ENCODE measurements around the gene FHDC1.

Gene FHDC1

GRCh38 chr4:152961014-152961772 lies 25.1 kb downstream of the FHDC1 start:
- Histone ChIP-seq H3K9me3 (ENCODE audit: low read length) (no peaks in the 10 kb centered on the region), H3K27me3 (ENCODE audit: insufficient read depth, low read length) (no peaks in the 10 kb centered on the region; the same call in 1 of the 2 replicates), H3K9me2 (ENCODE audit: low read depth, low read length) (no peaks in the 10 kb centered on the region), H3K27ac (ENCODE audit: low read depth, low read length, poor library complexity, severe bottlenecking) (no peak overlapping the region), H3K79me2 (ENCODE audit: insufficient read depth, low read length) (no peaks in the 10 kb centered on the region), H3K4me2 (ENCODE audit: low read length) (no peak overlapping the region), H3K36me3 (ENCODE audit: insufficient read depth, low read length) (no peaks in the 10 kb centered on the region), H3K4me3 (ENCODE audit: low read depth, low read length, poor library complexity, severe bottlenecking) (no peak overlapping the region), H2AFZ (ENCODE audit: low read length) (no peak overlapping the region), H3F3A (ENCODE audit: insufficient read depth, low read length) (no peaks in the 10 kb centered on the region), H4K20me1 (ENCODE audit: insufficient read depth, low read length) (no peaks in the 10 kb centered on the region), H3K9ac (ENCODE audit: low read length) (no peak overlapping the region), H3K4me1 (ENCODE audit: insufficient read depth, low read length, severe bottlenecking) (no peaks in the 10 kb centered on the region)
- TF ChIP-seq EZH2 (IDR thresholded peaks at IDR 0.05; ENCODE audit: borderline replicate concordance, low read length): no peak

GRCh38 chr4:152961773-152962115 lies 25.6 kb downstream of the FHDC1 start:
- Histone ChIP-seq H4K20me1 (ENCODE audit: insufficient read depth, low read length) (no peaks in the 10 kb centered on the region), H3F3A (ENCODE audit: insufficient read depth, low read length) (no peaks in the 10 kb centered on the region), H3K79me2 (ENCODE audit: insufficient read depth, low read length) (no peaks in the 10 kb centered on the region), H3K4me2 (ENCODE audit: low read length) (no peak overlapping the region), H3K9me3 (ENCODE audit: low read length) (no peaks in the 10 kb centered on the region), H2AFZ (ENCODE audit: low read length) (no peak overlapping the region), H3K27me3 (ENCODE audit: insufficient read depth, low read length) (no peaks in the 10 kb centered on the region; the same call in 1 of the 2 replicates), H3K36me3 (ENCODE audit: insufficient read depth, low read length) (no peaks in the 10 kb centered on the region), H3K9ac (ENCODE audit: low read length) (no peak overlapping the region), H3K4me1 (ENCODE audit: insufficient read depth, low read length, severe bottlenecking) (no peaks in the 10 kb centered on the region), H3K27ac (ENCODE audit: low read depth, low read length, poor library complexity, severe bottlenecking) (no peak overlapping the region), H3K4me3 (ENCODE audit: low read depth, low read length, poor library complexity, severe bottlenecking) (no peak overlapping the region), H3K9me2 (ENCODE audit: low read depth, low read length) (no peaks in the 10 kb centered on the region)
- no peak for TF ChIP-seq EZH2 (IDR thresholded peaks at IDR 0.05; ENCODE audit: borderline replicate concordance, low read length)
- TF ChIP-seq, protein P1, sequence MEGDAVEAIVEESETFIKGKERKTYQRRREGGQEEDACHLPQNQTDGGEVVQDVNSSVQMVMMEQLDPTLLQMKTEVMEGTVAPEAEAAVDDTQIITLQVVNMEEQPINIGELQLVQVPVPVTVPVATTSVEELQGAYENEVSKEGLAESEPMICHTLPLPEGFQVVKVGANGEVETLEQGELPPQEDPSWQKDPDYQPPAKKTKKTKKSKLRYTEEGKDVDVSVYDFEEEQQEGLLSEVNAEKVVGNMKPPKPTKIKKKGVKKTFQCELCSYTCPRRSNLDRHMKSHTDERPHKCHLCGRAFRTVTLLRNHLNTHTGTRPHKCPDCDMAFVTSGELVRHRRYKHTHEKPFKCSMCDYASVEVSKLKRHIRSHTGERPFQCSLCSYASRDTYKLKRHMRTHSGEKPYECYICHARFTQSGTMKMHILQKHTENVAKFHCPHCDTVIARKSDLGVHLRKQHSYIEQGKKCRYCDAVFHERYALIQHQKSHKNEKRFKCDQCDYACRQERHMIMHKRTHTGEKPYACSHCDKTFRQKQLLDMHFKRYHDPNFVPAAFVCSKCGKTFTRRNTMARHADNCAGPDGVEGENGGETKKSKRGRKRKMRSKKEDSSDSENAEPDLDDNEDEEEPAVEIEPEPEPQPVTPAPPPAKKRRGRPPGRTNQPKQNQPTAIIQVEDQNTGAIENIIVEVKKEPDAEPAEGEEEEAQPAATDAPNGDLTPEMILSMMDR (IDR thresholded peaks at IDR 0.05; ENCODE audit: low read length): no peak

DNA sequence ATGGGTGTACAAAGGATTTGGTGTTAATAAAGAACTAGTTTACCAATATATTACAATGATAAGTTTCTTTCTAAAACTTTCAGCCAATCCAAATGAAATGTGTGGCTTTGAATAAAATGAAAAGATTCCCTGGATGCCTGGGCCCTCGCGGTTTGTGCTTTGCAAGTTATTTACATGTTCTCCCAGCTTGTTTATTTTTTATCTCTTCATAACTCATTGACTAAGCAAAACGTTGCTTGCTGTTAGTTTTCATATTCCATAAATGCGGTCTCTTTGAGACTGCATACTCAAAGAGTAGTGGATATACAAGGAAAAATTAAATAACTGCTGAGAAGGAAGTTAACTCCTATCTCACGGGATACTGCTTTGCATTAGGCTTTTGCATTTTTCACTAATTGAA lies 26.0 kb downstream of the FHDC1 start:
- no peaks in the 10 kb centered on the region for H3K9me2 ChIP-seq (ENCODE audit: low read depth, low read length)
- H2AFZ ChIP-seq (ENCODE audit: low read length): no peak overlapping the region
- H3F3A ChIP-seq (ENCODE audit: insufficient read depth, low read length): no peaks in the 10 kb centered on the region
- H3K4me1 ChIP-seq (ENCODE audit: insufficient read depth, low read length, severe bottlenecking): no peaks in the 10 kb centered on the region
- no peaks in the 10 kb centered on the region for H3K79me2 ChIP-seq (ENCODE audit: insufficient read depth, low read length)
- no peak overlapping the region for H3K27ac ChIP-seq (ENCODE audit: low read depth, low read length, poor library complexity, severe bottlenecking)
- H3K9me3 ChIP-seq (ENCODE audit: low read length): no peaks in the 10 kb centered on the region
- H3K27me3 ChIP-seq (ENCODE audit: insufficient read depth, low read length): no peaks in the 10 kb centered on the region; the same call in 1 of the 2 replicates
- H3K36me3 ChIP-seq (ENCODE audit: insufficient read depth, low read length): no peaks in the 10 kb centered on the region
- no peak overlapping the region for H3K4me2 ChIP-seq (ENCODE audit: low read length)
- H3K4me3 ChIP-seq (ENCODE audit: low read depth, low read length, poor library complexity, severe bottlenecking): no peak overlapping the region
- H3K9ac ChIP-seq (ENCODE audit: low read length): no peak overlapping the region
- TF ChIP-seq EZH2 (IDR thresholded peaks at IDR 0.05; ENCODE audit: borderline replicate concordance, low read length): no peak
- TF ChIP-seq, protein P1 (IDR thresholded peaks at IDR 0.05; ENCODE audit: low read length): no peak
- H4K20me1 ChIP-seq (ENCODE audit: insufficient read depth, low read length): no peaks in the 10 kb centered on the region

DNA sequence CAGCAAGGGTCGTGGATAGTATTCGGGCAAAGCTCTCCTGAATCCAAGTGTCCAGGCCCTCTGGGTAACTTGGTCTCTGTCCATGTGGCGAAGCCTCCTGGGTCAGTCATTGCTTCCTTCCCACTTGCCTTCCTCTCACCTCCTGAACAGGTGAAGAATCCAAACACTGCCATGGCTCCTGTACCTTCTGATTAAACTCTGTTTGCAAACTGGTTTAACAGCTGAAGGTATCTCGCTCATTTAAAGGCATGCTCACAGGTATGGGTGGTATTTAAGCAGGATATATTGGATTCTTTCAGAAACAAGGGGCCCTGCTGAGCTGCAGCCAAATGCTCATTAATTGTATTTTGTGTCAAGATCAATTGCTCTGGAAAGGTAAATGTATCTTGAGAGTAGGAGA lies 28.2 kb downstream of the FHDC1 start:
- Histone ChIP-seq H4K20me1 (ENCODE audit: insufficient read depth, low read length) (no peaks in the 10 kb centered on the region), H3K27ac (ENCODE audit: low read depth, low read length, poor library complexity, severe bottlenecking) (no peak overlapping the region), H3K4me2 (ENCODE audit: low read length) (no peak overlapping the region), H2AFZ (ENCODE audit: low read length) (no peak overlapping the region), H3K79me2 (ENCODE audit: insufficient read depth, low read length) (no peaks in the 10 kb centered on the region), H3K9me3 (ENCODE audit: low read length) (no peaks in the 10 kb centered on the region), H3K4me3 (ENCODE audit: low read depth, low read length, poor library complexity, severe bottlenecking) (no peak overlapping the region), H3K27me3 (ENCODE audit: insufficient read depth, low read length) (no peaks in the 10 kb centered on the region; the same call in none of the 2 replicates), H3K4me1 (ENCODE audit: insufficient read depth, low read length, severe bottlenecking) (no peaks in the 10 kb centered on the region), H3K36me3 (ENCODE audit: insufficient read depth, low read length) (no peaks in the 10 kb centered on the region), H3K9me2 (ENCODE audit: low read depth, low read length) (no peaks in the 10 kb centered on the region), H3F3A (ENCODE audit: insufficient read depth, low read length) (no peaks in the 10 kb centered on the region), H3K9ac (ENCODE audit: low read length) (no peak overlapping the region)
- no peak for TF ChIP-seq EZH2 (IDR thresholded peaks at IDR 0.05; ENCODE audit: borderline replicate concordance, low read length)
- TF ChIP-seq, protein P1 (IDR thresholded peaks at IDR 0.05; ENCODE audit: low read length): no peak

All from OCI-LY1 (cell line).